Breast epithelium (tissue), 3 donors: Measurements from ENCODE around the gene USP34.

Source experiments
- CTCF ChIP-seq, 3 donors: fragments of 450-650 bp; IDR thresholded peaks; one replicate each; pipeline ENCODE4 v1.5.1; 2016 to 2017; ENCODE audit warnings: antibody characterized with exemption in 3 of 3, mild to moderate bottlenecking in 3 of 3, moderate library complexity in 3 of 3
- POLR2AphosphoS5 ChIP-seq, 3 donors: sonication (generic); formaldehyde crosslinking; IDR thresholded peaks; one replicate each; pipeline ENCODE4 v1.6.1; 2017; ENCODE audit warnings: antibody characterized with exemption in 3 of 3

GRCh38 chr2:61335187-61335586, 135.7 kb downstream of the USP34 start:
- TF ChIP-seq CTCF (IDR thresholded peaks at IDR 0.05): no peak
- TF ChIP-seq POLR2AphosphoS5 (IDR thresholded peaks at IDR 0.05): no peak
